ENCODE measurements around the gene TARM1.

TARM1 gene

DNA sequence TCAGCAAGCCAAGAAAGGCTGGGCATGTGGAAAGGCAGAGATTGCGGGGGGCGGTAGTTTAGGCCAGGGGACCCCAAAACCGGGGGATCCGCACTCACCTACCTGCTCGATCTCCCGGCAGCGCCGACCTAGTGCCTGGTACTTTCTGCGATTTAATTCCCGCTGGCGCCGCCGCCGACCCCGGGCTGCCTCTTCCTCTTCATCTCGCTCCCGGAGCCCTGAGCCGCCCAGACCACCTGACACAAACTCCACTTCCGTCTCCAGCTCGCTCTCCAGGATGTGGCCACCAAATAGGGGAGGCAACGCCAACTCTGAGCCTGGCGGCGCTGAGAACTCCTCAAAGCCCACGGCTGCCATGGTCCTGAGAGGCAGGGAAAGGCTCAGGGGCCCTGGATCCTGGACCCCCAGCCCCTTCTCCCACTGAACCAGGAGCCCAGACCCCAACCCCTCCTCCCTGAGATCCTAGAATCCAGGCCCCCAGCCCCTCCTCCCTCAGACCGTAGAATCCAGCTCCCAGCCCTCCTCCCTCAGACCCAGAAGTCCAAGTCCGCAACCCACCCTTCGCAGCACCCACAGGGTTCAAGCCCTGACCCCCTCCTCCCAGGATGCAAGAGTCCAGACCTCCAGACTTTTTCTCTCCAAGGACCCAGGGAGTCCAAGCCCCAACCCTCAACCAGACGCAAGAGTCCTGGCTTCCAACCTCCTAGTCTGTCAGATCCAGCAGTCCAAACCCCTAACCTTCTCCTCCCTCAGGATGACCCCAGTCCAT lies 33.4 kb upstream of the TARM1 start:
- no peak for DNase-seq (ENCODE audit: extremely low spot score)
- POLR2A ChIA-PET: interaction anchor here (0.8 to 5.9 kb wide), 7 partner anchors 12 to 75 kb away, joined by 3 to 28 read pairs (median 4); partner anchors contain the start of genes CNOT3, LENG1, MBOAT7 and NDUFA3
- TF ChIP-seq, protein P1, sequence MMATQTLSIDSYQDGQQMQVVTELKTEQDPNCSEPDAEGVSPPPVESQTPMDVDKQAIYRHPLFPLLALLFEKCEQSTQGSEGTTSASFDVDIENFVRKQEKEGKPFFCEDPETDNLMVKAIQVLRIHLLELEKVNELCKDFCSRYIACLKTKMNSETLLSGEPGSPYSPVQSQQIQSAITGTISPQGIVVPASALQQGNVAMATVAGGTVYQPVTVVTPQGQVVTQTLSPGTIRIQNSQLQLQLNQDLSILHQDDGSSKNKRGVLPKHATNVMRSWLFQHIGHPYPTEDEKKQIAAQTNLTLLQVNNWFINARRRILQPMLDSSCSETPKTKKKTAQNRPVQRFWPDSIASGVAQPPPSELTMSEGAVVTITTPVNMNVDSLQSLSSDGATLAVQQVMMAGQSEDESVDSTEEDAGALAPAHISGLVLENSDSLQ (IDR thresholded peaks at IDR 0.05): no peak
- TF ChIP-seq LEF1 (IDR thresholded peaks at IDR 0.05; ENCODE audit: borderline replicate concordance) (no peak), FOXA1 (IDR thresholded peaks at IDR 0.05) (no peak), HDGF (IDR thresholded peaks at IDR 0.05; ENCODE audit: borderline replicate concordance) (no peak)
- CTCF ChIA-PET: interaction anchor here (1.1 kb wide), 1 partner anchor 19 kb away, joined by 3 read pairs; no protein-coding TSS in a partner anchor

DNA sequence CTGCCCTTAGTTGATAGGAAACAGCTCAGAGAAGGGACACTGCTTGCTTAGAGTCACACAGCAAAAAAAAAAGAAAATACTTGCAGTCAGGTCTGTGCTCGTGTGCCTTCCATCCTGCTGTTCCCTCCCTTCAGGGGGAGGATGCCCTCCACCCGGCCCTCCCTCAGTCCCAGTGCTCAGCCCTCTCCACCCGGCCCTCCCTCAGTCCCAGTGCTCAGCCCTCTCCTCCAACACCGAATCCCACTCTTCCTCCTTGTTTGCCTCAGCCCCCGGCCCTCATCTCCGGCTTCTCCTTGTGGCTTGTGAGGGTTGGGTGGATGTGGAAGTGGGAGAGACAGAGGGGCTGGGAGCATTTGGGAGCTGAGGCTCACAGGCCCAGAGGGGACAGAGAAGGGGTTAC lies 28.5 kb upstream of the TARM1 start:
- TF ChIP-seq ELF4 (IDR thresholded peaks at IDR 0.05): no peak
- TF ChIP-seq FOXA1 (IDR thresholded peaks at IDR 0.05): no peak
- no peak for TF ChIP-seq LEF1 (IDR thresholded peaks at IDR 0.05; ENCODE audit: borderline replicate concordance)
- TF ChIP-seq CTBP1 (IDR thresholded peaks at IDR 0.05; ENCODE audit: borderline replicate concordance): no peak
- TF ChIP-seq ARNT (IDR thresholded peaks at IDR 0.05): no peak
- TF ChIP-seq NFRKB (IDR thresholded peaks at IDR 0.05): no peak
- ChIA-PET CTCF (no interaction called here), POLR2A (no interaction called here)
- DNase-seq (ENCODE audit: extremely low spot score): no peak

GRCh38 chr19:54108496-54108895 lies 27.3 kb upstream of the TARM1 start:
- CTCF ChIA-PET: no interaction called here
- DNase-seq (ENCODE audit: extremely low spot score): no peak
- TF ChIP-seq FOXM1 (IDR thresholded peaks at IDR 0.05; ENCODE audit: borderline replicate concordance) (no peak), FOXA1 (IDR thresholded peaks at IDR 0.05) (no peak), FOXK2 (IDR thresholded peaks at IDR 0.05) (no peak), HDGF (IDR thresholded peaks at IDR 0.05; ENCODE audit: borderline replicate concordance) (no peak), ELF4 (IDR thresholded peaks at IDR 0.05) (no peak), TARDBP (IDR thresholded peaks at IDR 0.05) (no peak), ARNT (IDR thresholded peaks at IDR 0.05) (no peak), SUZ12 (IDR thresholded peaks at IDR 0.05) (no peak), ZNF384 (IDR thresholded peaks at IDR 0.05) (no peak), BHLHE40 (IDR thresholded peaks at IDR 0.05; ENCODE audit: borderline replicate concordance) (no peak)
- TF ChIP-seq, protein P1 (IDR thresholded peaks at IDR 0.05): no peak
- POLR2A ChIA-PET: no interaction called here

- no peak for TF ChIP-seq L3MBTL2 (conservative IDR thresholded peaks at IDR 0.05)
- TF ChIP-seq TARDBP (IDR thresholded peaks at IDR 0.05): no peak
- no peak for TF ChIP-seq CTBP1 (IDR thresholded peaks at IDR 0.05; ENCODE audit: borderline replicate concordance)
- TF ChIP-seq ELF4 (IDR thresholded peaks at IDR 0.05): no peak
- TF ChIP-seq SP1 (IDR thresholded peaks at IDR 0.05): no peak
- no peak for TF ChIP-seq FOXK2 (IDR thresholded peaks at IDR 0.05)
- DNase-seq (ENCODE audit: extremely low spot score): no peak
- ChIA-PET POLR2A (no interaction called here), CTCF (no interaction called here)
These were observed 26.8 kb upstream of the TARM1 start for GRCh38 chr19:54107876-54108490.

DNA sequence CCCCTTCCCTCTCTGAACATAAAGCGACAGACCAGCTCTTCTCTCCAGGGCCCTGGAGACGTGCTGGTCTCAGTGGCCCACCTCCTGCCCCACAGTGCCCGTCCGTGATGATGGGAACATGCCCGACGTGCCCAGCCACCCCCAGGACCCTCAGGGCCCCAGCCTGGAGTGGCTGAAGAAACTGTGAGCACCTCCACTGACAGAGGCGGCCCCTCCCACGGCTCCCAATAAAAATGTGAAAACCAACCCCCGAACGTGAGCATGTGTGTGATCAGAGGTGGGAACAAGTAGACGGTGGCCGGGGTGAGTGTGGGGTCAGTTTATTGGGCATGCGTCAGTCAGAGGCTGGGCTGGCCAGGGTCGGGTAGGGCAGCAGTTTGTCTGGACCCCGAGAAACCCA lies 25.6 kb upstream of the TARM1 start:
- CTCF ChIA-PET: no interaction called here
- DNase-seq (ENCODE audit: extremely low spot score): no peak
- POLR2A ChIA-PET: no interaction called here
- TF ChIP-seq ARNT (IDR thresholded peaks at IDR 0.05) (no peak), FOXA1 (IDR thresholded peaks at IDR 0.05) (no peak), HDGF (IDR thresholded peaks at IDR 0.05; ENCODE audit: borderline replicate concordance) (no peak), BHLHE40 (IDR thresholded peaks at IDR 0.05; ENCODE audit: borderline replicate concordance) (no peak), NFRKB (IDR thresholded peaks at IDR 0.05) (no peak), FOXM1 (IDR thresholded peaks at IDR 0.05; ENCODE audit: borderline replicate concordance) (no peak), CTBP1 (IDR thresholded peaks at IDR 0.05; ENCODE audit: borderline replicate concordance) (no peak), ELF4 (IDR thresholded peaks at IDR 0.05) (no peak), TARDBP (IDR thresholded peaks at IDR 0.05) (no peak)
- TF ChIP-seq, protein P1 (IDR thresholded peaks at IDR 0.05): no peak

DNA sequence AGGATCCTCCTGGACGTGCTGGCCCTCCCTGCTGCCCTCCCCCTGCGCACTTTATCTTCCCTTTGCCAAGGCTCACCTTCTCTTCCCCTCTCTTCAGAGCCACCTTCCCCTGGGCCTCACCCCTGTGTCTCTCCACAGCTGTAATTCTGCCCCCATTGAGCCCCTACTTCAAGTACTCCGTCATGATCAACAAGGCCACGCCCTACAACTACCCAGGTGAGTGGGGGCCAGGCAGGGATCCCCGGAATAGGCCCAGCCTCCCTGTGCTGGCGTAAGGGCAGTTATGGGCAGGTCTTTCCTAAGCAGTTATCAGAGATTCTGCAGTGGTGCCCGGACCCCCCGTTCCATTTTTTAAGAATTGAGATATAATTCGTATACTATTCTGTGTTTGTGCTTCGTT lies 24.6 kb upstream of the TARM1 start:
- ChIA-PET CTCF (no interaction called here), POLR2A (no interaction called here)
- no peak for DNase-seq (ENCODE audit: extremely low spot score)
- TF ChIP-seq FOXK2 (IDR thresholded peaks at IDR 0.05): no peak
- no peak for TF ChIP-seq ARNT (IDR thresholded peaks at IDR 0.05)
- no peak for TF ChIP-seq FOXA1 (IDR thresholded peaks at IDR 0.05)
- TF ChIP-seq SUZ12 (IDR thresholded peaks at IDR 0.05): no peak
- no peak for TF ChIP-seq CTBP1 (IDR thresholded peaks at IDR 0.05; ENCODE audit: borderline replicate concordance)
- TF ChIP-seq LEF1 (IDR thresholded peaks at IDR 0.05; ENCODE audit: borderline replicate concordance): no peak
- TF ChIP-seq L3MBTL2 (conservative IDR thresholded peaks at IDR 0.05): no peak
- TF ChIP-seq FOXM1 (IDR thresholded peaks at IDR 0.05; ENCODE audit: borderline replicate concordance): no peak
- TF ChIP-seq BHLHE40 (IDR thresholded peaks at IDR 0.05; ENCODE audit: borderline replicate concordance): no peak
- TF ChIP-seq ZNF384 (IDR thresholded peaks at IDR 0.05): no peak
- no peak for TF ChIP-seq HDGF (IDR thresholded peaks at IDR 0.05; ENCODE audit: borderline replicate concordance)
- no peak for TF ChIP-seq NFRKB (IDR thresholded peaks at IDR 0.05)
- TF ChIP-seq, protein P1 (IDR thresholded peaks at IDR 0.05): no peak
- no peak for TF ChIP-seq TARDBP (IDR thresholded peaks at IDR 0.05)
